Forelimb muscle (tissue), 1 donor: ENCODE results near the gene IL11. TPM values are rescaled to one million over a fixed set of nuclear protein-coding genes. Genes with fewer than 3 reads are reported as not detected.
A peak's percentile ranks its signal among the peaks of the same experiment; 100 is the strongest.
"Not testable (repeated sequence)": the region's sequence is repeated elsewhere in the genome, so short reads cannot be mapped to it uniquely, and the experiment has no call there.

Experiments used
- DNase-seq: peaks from one replicate; pipeline ENCODE4 v3.0.0-alpha.2; 2013; ENCODE audit warnings: low read depth
- polyA plus RNA-seq: library from polyadenylated mRNA; unstranded; fragments of 120-200 nt; gene quantifications from one replicate; pipeline ENCODE4 v1.2.1, GENCODE V29; 2013; ENCODE audit not compliant: insufficient read length

The IL11 gene
- polyA plus RNA-seq, 1 donor, result 0.40 TPM

GRCh38 chr19:55352040-55352439, 18.2 kb downstream of the IL11 start:
- DNase-seq, result no peak

- DNase-seq, result no peak
These were observed 19.5 kb downstream of the IL11 start for GRCh38 chr19:55350620-55351315.

- no peak for DNase-seq
These were observed 21.8 kb downstream of the IL11 start for GRCh38 chr19:55348317-55349034.

- DNase-seq, result no peak
These were observed 22.7 kb downstream of the IL11 start for GRCh38 chr19:55347442-55348009.

- no peak for DNase-seq
These were observed 23.4 kb downstream of the IL11 start for GRCh38 chr19:55346725-55347441.

- DNase-seq, result no peak
These were observed 24.2 kb downstream of the IL11 start for GRCh38 chr19:55345818-55346724.

GRCh38 chr19:55345101-55345817, 25.0 kb downstream of the IL11 start:
- DNase-seq, result no peak

GRCh38 chr19:55344444-55344843, 25.8 kb downstream of the IL11 start:
- DNase-seq, result no peak

- DNase-seq, result no peak
These were observed 28.4 kb downstream of the IL11 start for GRCh38 chr19:55341595-55342531.

- DNase-seq, result no peak
These were observed 29.1 kb downstream of the IL11 start for GRCh38 chr19:55341171-55341588.

- no peak for DNase-seq
These were observed 29.5 kb downstream of the IL11 start for GRCh38 chr19:55340784-55341147.

- no peak for DNase-seq
These were observed 30.1 kb downstream of the IL11 start for GRCh38 chr19:55339889-55340783.

- DNase-seq, result peak; percentile 100
These were observed 31.0 kb downstream of the IL11 start, which contains the start of gene KMT5C for GRCh38 chr19:55339105-55339888. Gene KMT5C, plus strand, starts transcription at chr19:55339876. Its CDS starts 2,061 bp downstream, at chr19:55341937.

GRCh38 chr19:55336101-55336500, 34.2 kb downstream of the IL11 start:
- no peak for DNase-seq

- DNase-seq, result no peak
These were observed 36.4 kb downstream of the IL11 start for GRCh38 chr19:55333870-55334269.

GRCh38 chr19:55329791-55330190, 40.5 kb downstream of the IL11 start:
- DNase-seq, result not testable (repeated sequence)

GRCh38 chr19:55328774-55329318, 41.4 kb downstream of the IL11 start:
- not testable (repeated sequence) for DNase-seq
